ENCODE results near the gene RAB40C.

Gene RAB40C

GRCh38 chr16:671353-672131 is 81.7 kb downstream of the RAB40C start:
- DNase-seq = no peak

GRCh38 chr16:672371-672770 is 82.5 kb downstream of the RAB40C start:
- DNase-seq = no peak

GRCh38 chr16:672851-673250 is 83.0 kb downstream of the RAB40C start:
- no peak for DNase-seq

GRCh38 chr16:673399-673991 is 83.6 kb downstream of the RAB40C start:
- no peak for DNase-seq

GRCh38 chr16:674214-674881 is 84.5 kb downstream of the RAB40C start:
- no peak for DNase-seq

- no peak for DNase-seq
These were observed 85.4 kb downstream of the RAB40C start, which contains the start of gene RHBDL1 for GRCh38 chr16:674968-675883. Gene RHBDL1 (plus strand): TSS chr16:675671. CDS start chr16:675791, 120 bp downstream.

- no peak for DNase-seq
These were observed 86.2 kb downstream of the RAB40C start for GRCh38 chr16:675884-676564.

GRCh38 chr16:676565-676902 is 86.7 kb downstream of the RAB40C start:
- DNase-seq = no peak

- no peak for DNase-seq
These were observed 87.0 kb downstream of the RAB40C start for GRCh38 chr16:676913-677312.

- no peak for DNase-seq
These were observed 87.7 kb downstream of the RAB40C start for GRCh38 chr16:677316-678190.

- no peak for DNase-seq
These were observed 88.5 kb downstream of the RAB40C start for GRCh38 chr16:678209-678857.

All from activated gamma-delta T cell (primary cell).